DMS53 treated with DMSO at 0.1 percent for 48 hours (cell line): ENCODE results near the gene SUSD2.
"Not testable (repeated sequence)": the region's sequence is repeated elsewhere in the genome, so short reads cannot be mapped to it uniquely, and the experiment has no call there.

ENCODE experiments used
- DNase-seq: peaks from one replicate; lab custom pipeline; 2025; ENCODE audit not compliant: unreplicated experiment; lab: John Stamatoyannopoulos, UW

Gene SUSD2

GRCh38 chr22:24176040-24176439, 5.2 kb upstream of the SUSD2 start:
- DNase-seq: no peak

GRCh38 chr22:24176630-24177029, 4.7 kb upstream of the SUSD2 start:
- DNase-seq: no peak

- DNase-seq: no peak
These were observed 4.2 kb upstream of the SUSD2 start for GRCh38 chr22:24177045-24177444.

GRCh38 chr22:24177456-24177855, 3.8 kb upstream of the SUSD2 start:
- no peak for DNase-seq

- DNase-seq: no peak
These were observed 3.3 kb upstream of the SUSD2 start for GRCh38 chr22:24178021-24178431.

GRCh38 chr22:24178502-24179440, 2.5 kb upstream of the SUSD2 start:
- no peak for DNase-seq

- DNase-seq: no peak
These were observed 1.6 kb upstream of the SUSD2 start for GRCh38 chr22:24179478-24180210.

- no peak for DNase-seq
These were observed 785 bp upstream of the SUSD2 start for GRCh38 chr22:24180316-24181087.

GRCh38 chr22:24181996-24182899, 961 bp downstream of the SUSD2 start:
- no peak for DNase-seq

- DNase-seq: not testable (repeated sequence)
These were observed 1.6 kb downstream of the SUSD2 start for GRCh38 chr22:24182900-24183246.

GRCh38 chr22:24183321-24184031, 2.2 kb downstream of the SUSD2 start:
- no peak for DNase-seq

- DNase-seq: no peak
These were observed 2.9 kb downstream of the SUSD2 start for GRCh38 chr22:24184057-24184798.

- no peak for DNase-seq
These were observed 3.8 kb downstream of the SUSD2 start for GRCh38 chr22:24185001-24185500.

GRCh38 chr22:24185501-24186351, 4.4 kb downstream of the SUSD2 start:
- no peak for DNase-seq

- no peak for DNase-seq
These were observed 5.1 kb downstream of the SUSD2 start for GRCh38 chr22:24186352-24186740.

GRCh38 chr22:24186892-24187670, 5.8 kb downstream of the SUSD2 start:
- no peak for DNase-seq
